HL-60 (cell line): ENCODE measurements around the gene SMOC2.

Experiments used
- DNase-seq, 2 experiments: peaks; one replicate each; pipeline ENCODE4 v3.0.0-alpha.2; 2010 to 2020; ENCODE audit warnings: low read depth in 1 of 2, low spot score in 1 of 2
- H3K27ac ChIP-seq: fragments of 250-450 bp; sonication (Bioruptor Pico); replicated peaks from 2 replicates; pipeline ENCODE4 v1.5.1; 2020; ENCODE audit warnings: mild to moderate bottlenecking, moderate library complexity
- H3K27me3 ChIP-seq: fragments of 250-450 bp; sonication (Bioruptor Pico); 2 replicates; pipeline ENCODE4 v1.5.1; 2021; ENCODE audit warnings: mild to moderate bottlenecking, moderate library complexity; ENCODE audit not compliant: insufficient read depth, poor library complexity, severe bottlenecking
- H3K4me3 ChIP-seq: replicated peaks from 2 replicates; pipeline ENCODE4 v1.5.1; 2011; ENCODE audit warnings: mild to moderate bottlenecking, control low read depth, low read length; ENCODE audit not compliant: insufficient read depth
- GABPA ChIP-seq: IDR thresholded peaks from 2 replicates; pipeline ENCODE4 v1.6.1; 2012; ENCODE audit warnings: low read depth
- POLR2AphosphoS5 ChIP-seq: IDR thresholded peaks from 2 replicates; pipeline ENCODE4 v1.6.1; 2012; ENCODE audit warnings: low read depth
- SPI1 ChIP-seq: IDR thresholded peaks from 2 replicates; pipeline ENCODE4 v1.6.1; 2012; ENCODE audit warnings: low read depth, mild to moderate bottlenecking, borderline replicate concordance
- TF ChIP-seq, protein P1 (sequence below): IDR thresholded peaks from 2 replicates; pipeline ENCODE4 v1.6.1; 2012; ENCODE audit warnings: low read depth; ENCODE audit not compliant: insufficient replicate concordance
- TF ChIP-seq, protein P2 (sequence below): IDR thresholded peaks from one replicate; pipeline ENCODE4 v1.5.1; 2011; ENCODE audit warnings: low read length, control low read depth, inconsistent platforms; ENCODE audit not compliant: insufficient read depth

The SMOC2 gene

DNA sequence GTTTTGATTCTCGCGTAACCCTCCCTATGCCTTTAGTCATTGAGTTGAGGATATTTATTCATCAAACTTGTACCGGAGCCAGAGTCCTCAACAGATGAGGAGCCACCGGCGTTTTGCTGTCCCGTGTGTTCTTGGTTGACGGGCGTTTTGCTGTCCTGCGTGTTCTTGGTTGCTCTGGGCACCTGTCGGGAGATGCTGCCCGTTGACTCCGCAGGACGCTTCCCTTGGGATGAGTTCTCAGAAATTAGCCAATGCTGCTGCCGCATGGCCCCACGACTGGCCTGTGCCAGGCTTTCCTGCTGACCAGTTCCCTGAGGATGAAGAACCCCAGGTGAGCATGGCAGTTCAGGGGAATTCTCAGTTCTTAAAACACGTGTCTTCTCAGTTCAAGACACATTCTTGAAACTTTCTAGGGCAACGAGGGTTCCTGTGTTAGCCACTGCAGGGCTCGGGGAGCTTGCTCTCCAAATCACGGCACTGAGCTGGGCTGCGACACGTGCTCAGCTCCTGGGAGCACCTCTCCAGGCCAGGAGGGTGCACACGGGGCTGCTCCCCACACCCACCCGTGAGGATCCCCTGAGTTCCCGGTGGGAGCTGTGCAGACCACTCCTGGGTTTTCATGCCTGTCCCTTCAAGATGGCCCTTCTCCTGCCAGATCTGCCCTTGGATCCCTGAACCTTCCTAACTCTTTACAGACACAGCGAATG, 265.6 kb downstream of the SMOC2 start:
- no peak overlapping the region for H3K27ac ChIP-seq
- no peaks in the 10 kb centered on the region for H3K27me3 ChIP-seq
- no peak for DNase-seq
- H3K4me3 ChIP-seq: no peak overlapping the region
- TF ChIP-seq SPI1: no peak
- TF ChIP-seq, protein P1, sequence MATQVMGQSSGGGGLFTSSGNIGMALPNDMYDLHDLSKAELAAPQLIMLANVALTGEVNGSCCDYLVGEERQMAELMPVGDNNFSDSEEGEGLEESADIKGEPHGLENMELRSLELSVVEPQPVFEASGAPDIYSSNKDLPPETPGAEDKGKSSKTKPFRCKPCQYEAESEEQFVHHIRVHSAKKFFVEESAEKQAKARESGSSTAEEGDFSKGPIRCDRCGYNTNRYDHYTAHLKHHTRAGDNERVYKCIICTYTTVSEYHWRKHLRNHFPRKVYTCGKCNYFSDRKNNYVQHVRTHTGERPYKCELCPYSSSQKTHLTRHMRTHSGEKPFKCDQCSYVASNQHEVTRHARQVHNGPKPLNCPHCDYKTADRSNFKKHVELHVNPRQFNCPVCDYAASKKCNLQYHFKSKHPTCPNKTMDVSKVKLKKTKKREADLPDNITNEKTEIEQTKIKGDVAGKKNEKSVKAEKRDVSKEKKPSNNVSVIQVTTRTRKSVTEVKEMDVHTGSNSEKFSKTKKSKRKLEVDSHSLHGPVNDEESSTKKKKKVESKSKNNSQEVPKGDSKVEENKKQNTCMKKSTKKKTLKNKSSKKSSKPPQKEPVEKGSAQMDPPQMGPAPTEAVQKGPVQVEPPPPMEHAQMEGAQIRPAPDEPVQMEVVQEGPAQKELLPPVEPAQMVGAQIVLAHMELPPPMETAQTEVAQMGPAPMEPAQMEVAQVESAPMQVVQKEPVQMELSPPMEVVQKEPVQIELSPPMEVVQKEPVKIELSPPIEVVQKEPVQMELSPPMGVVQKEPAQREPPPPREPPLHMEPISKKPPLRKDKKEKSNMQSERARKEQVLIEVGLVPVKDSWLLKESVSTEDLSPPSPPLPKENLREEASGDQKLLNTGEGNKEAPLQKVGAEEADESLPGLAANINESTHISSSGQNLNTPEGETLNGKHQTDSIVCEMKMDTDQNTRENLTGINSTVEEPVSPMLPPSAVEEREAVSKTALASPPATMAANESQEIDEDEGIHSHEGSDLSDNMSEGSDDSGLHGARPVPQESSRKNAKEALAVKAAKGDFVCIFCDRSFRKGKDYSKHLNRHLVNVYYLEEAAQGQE: no peak

DNA sequence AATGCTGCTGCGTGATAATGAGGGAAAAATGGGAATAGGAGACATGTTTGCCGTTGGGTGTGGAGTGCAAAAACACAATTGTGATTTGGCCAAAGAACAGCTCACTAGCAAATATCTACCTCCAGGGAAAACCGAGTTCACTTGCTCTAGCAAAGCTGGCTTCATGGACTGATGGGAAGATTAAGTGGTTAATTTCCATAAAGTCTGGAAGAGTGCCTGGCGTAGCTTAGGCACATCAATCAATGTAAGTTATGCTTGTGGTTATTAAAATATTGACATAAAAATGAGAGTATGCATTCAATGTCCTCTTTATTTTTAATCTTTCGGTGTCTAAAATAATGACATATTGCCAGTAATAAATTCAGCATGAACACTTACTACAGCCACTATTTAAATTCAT, 267.5 kb downstream of the SMOC2 start:
- TF ChIP-seq POLR2AphosphoS5 (no peak), SPI1 (no peak), GABPA (no peak)
- TF ChIP-seq, protein P2, sequence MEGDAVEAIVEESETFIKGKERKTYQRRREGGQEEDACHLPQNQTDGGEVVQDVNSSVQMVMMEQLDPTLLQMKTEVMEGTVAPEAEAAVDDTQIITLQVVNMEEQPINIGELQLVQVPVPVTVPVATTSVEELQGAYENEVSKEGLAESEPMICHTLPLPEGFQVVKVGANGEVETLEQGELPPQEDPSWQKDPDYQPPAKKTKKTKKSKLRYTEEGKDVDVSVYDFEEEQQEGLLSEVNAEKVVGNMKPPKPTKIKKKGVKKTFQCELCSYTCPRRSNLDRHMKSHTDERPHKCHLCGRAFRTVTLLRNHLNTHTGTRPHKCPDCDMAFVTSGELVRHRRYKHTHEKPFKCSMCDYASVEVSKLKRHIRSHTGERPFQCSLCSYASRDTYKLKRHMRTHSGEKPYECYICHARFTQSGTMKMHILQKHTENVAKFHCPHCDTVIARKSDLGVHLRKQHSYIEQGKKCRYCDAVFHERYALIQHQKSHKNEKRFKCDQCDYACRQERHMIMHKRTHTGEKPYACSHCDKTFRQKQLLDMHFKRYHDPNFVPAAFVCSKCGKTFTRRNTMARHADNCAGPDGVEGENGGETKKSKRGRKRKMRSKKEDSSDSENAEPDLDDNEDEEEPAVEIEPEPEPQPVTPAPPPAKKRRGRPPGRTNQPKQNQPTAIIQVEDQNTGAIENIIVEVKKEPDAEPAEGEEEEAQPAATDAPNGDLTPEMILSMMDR: no peak
- TF ChIP-seq, protein P1: no peak
- no peak for DNase-seq
- H3K27ac ChIP-seq: no peak overlapping the region
- no peaks in the 10 kb centered on the region for H3K27me3 ChIP-seq
- H3K4me3 ChIP-seq: no peak overlapping the region

DNA sequence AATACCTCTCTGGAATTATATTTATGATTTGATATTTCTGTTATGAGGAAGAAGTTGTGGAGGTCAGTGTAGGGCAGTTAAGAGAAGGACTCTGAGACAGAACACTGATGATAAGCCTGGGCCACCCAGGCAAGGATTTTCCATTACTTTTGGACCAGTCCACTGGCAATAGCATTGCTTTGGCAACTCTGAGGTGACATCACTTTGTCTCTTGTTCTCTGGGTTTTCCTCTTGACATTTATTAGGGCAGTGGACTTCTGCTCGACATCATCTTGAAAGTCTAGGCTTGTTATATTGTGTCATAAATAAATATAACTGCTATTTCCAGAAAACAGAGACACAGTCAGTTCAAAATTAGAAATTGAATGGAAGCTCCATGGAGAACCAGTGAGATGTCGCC, 268.0 kb downstream of the SMOC2 start:
- no peak for DNase-seq
- H3K4me3 ChIP-seq: no peak overlapping the region
- no peak overlapping the region for H3K27ac ChIP-seq
- TF ChIP-seq, protein P1: no peak
- TF ChIP-seq, protein P2: no peak
- no peak for TF ChIP-seq GABPA
- TF ChIP-seq SPI1: no peak
- no peak for TF ChIP-seq POLR2AphosphoS5
- no peaks in the 10 kb centered on the region for H3K27me3 ChIP-seq

DNA sequence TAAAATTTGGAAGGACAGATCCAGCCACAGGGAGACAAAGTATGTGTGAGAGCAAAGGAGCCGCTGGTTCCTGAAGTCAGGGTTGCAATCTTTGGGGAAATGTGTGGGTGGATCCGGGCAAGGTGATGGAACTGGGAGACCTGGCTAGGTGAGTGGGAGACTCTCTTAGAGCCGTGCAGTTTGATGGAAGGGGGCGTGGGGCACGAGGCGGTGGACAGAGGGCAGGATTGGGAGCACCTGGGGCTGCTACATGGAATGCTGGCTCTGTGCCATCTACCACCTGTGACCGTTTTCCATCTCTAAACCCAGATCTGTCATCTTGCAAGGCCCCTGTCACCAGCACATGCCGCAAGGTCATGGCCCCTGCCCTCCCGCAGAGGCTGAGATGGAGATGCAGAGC, 268.4 kb downstream of the SMOC2 start:
- DNase-seq: no peak
- H3K27me3 ChIP-seq: no peaks in the 10 kb centered on the region
- no peak overlapping the region for H3K4me3 ChIP-seq
- TF ChIP-seq, protein P1: no peak
- H3K27ac ChIP-seq: no peak overlapping the region
